Right atrium auricular region (tissue), 2 donors: Measurements from ENCODE around the gene PDP2. TPM values are rescaled to one million over a fixed set of nuclear protein-coding genes. Genes with fewer than 3 reads are reported as not detected.
A peak's percentile ranks its signal among the peaks of the same experiment; 100 is the strongest.

ENCODE experiments used
- DNase-seq: peaks from one replicate; pipeline ENCODE4 v3.0.0-alpha.2; 2019; ENCODE audit warnings: low spot score
- H3K27ac ChIP-seq, 2 donors: fragments of 200-600 bp; sonication (generic); 1 replicate in 1 of 2; 2 replicates in 1 of 2; pipeline ENCODE4 v1.5.1; 2016 to 2019
- H3K27me3 ChIP-seq, 2 donors: fragments of 200-600 bp; sonication (generic); one replicate each; pipeline versions ENCODE4 v1.5.1 to v1.6.0; 2017 to 2019
- H3K36me3 ChIP-seq: fragments of 200-600 bp; sonication (generic); one replicate; pipeline ENCODE4 v1.5.1; 2016
- H3K4me1 ChIP-seq, 2 donors: fragments of 200-600 bp; sonication (generic); one replicate each; pipeline versions ENCODE4 v1.5.1 to v1.6.0; 2017 to 2019
- H3K4me3 ChIP-seq, 2 donors: fragments of 200-600 bp; sonication (generic); 1 replicate in 1 of 2; 2 replicates in 1 of 2; pipeline ENCODE4 v1.5.1; 2017 to 2019; ENCODE audit warnings: mild to moderate bottlenecking in 1 of 2, moderate library complexity in 1 of 2
- H3K9me3 ChIP-seq, 2 donors: fragments of 200-600 bp; sonication (generic); one replicate each; pipeline ENCODE4 v1.5.1; 2019
- CTCF ChIP-seq, 2 donors: fragments of 200-600 bp; sonication (generic); IDR thresholded peaks; one replicate each; pipeline ENCODE4 v1.5.1; 2019; ENCODE audit warnings: antibody characterized with exemption in 2 of 2
- total RNA-seq, 2 donors: library from RNA; depleted of rRNA; stranded (reverse); fragments of >200 nt; gene quantifications; one replicate each; pipeline ENCODE4 v1.1.0, GENCODE V29; 2016

PDP2 gene
- total RNA-seq, 2 donors from 2014 or later: 1.7 to 3.4 TPM

- Histone ChIP-seq H3K36me3 (no peaks in the 10 kb centered on the region), H3K27ac (no peak overlapping the region), H3K27me3 (no peaks in the 10 kb centered on the region), H3K4me3 (no peak overlapping the region), H3K9me3 (no peaks in the 10 kb centered on the region), H3K4me1 (peaks cover 0 to 7% of the 10 kb centered on the region in 2 donors)
- DNase-seq: no peak
- no peak for TF ChIP-seq CTCF (IDR thresholded peaks at IDR 0.05)
These were observed 23.5 kb upstream of the PDP2 start for GRCh38 chr16:66856801-66857200.

- DNase-seq: no peak
- Histone ChIP-seq H3K9me3 (no peaks in the 10 kb centered on the region), H3K27ac (no peak overlapping the region), H3K4me1 (peaks cover 0 to 7% of the 10 kb centered on the region in 2 donors), H3K27me3 (no peaks in the 10 kb centered on the region), H3K4me3 (no peak overlapping the region), H3K36me3 (no peaks in the 10 kb centered on the region)
- TF ChIP-seq CTCF (IDR thresholded peaks at IDR 0.05): no peak
These were observed 22.9 kb upstream of the PDP2 start for GRCh38 chr16:66857437-66857836.

- no peak for TF ChIP-seq CTCF (IDR thresholded peaks at IDR 0.05)
- H3K27ac ChIP-seq: no peak overlapping the region
- H3K4me3 ChIP-seq: no peak overlapping the region
- no peaks in the 10 kb centered on the region for H3K9me3 ChIP-seq
- H3K36me3 ChIP-seq: no peaks in the 10 kb centered on the region
- DNase-seq: peak; percentile 64
- no peaks in the 10 kb centered on the region for H3K27me3 ChIP-seq
- peaks cover 0 to 7% of the 10 kb centered on the region in 2 donors for H3K4me1 ChIP-seq
These were observed 21.4 kb upstream of the PDP2 start for GRCh38 chr16:66858740-66859396.

GRCh38 chr16:66859397-66860068 lies 20.8 kb upstream of the PDP2 start:
- DNase-seq: no peak
- Histone ChIP-seq H3K27me3 (no peaks in the 10 kb centered on the region), H3K36me3 (no peaks in the 10 kb centered on the region), H3K4me3 (no peak overlapping the region), H3K27ac (no peak overlapping the region), H3K4me1 (peaks cover 0 to 7% of the 10 kb centered on the region in 2 donors), H3K9me3 (no peaks in the 10 kb centered on the region)
- TF ChIP-seq CTCF (IDR thresholded peaks at IDR 0.05): no peak

GRCh38 chr16:66862023-66862520 lies 18.2 kb upstream of the PDP2 start:
- DNase-seq: no peak
- Histone ChIP-seq H3K27me3 (no peaks in the 10 kb centered on the region), H3K4me3 (no peak overlapping the region), H3K27ac (no peak overlapping the region), H3K4me1 (peaks cover 0 to 7% of the 10 kb centered on the region in 2 donors), H3K36me3 (no peaks in the 10 kb centered on the region), H3K9me3 (no peaks in the 10 kb centered on the region)
- TF ChIP-seq CTCF (IDR thresholded peaks at IDR 0.05): no peak
